Smooth muscle cell (in vitro differentiated cells): ENCODE results near the gene PTPRH. TPM values are rescaled to one million over a fixed set of nuclear protein-coding genes. Genes with fewer than 3 reads are reported as not detected.

ENCODE experiments used
- DNase-seq: peaks from one replicate; lab custom pipeline; 2025; ENCODE audit not compliant: unreplicated experiment; lab: John Stamatoyannopoulos, UW
- H2AFZ ChIP-seq: fragments of 200-600 bp; sonication (generic); 2 replicates; pipeline ENCODE4 v1.6.0; 2016; ENCODE audit warnings: antibody characterized with exemption, low read depth, mild to moderate bottlenecking
- H3F3A ChIP-seq: fragments of 200-600 bp; sonication (generic); 2 replicates; pipeline ENCODE4 v1.6.0; 2017; ENCODE audit warnings: antibody characterized with exemption, low read depth
- H3K27ac ChIP-seq: fragments of 200-600 bp; sonication (generic); 2 replicates; pipeline ENCODE4 v1.5.1; 2016; ENCODE audit warnings: low read depth, mild to moderate bottlenecking
- H3K27me3 ChIP-seq: fragments of 200-600 bp; sonication (generic); 2 replicates; pipeline ENCODE4 v1.6.1; 2016; ENCODE audit warnings: low read depth, mild to moderate bottlenecking
- H3K36me3 ChIP-seq: fragments of 200-600 bp; sonication (generic); 2 replicates; pipeline ENCODE4 v1.5.1; 2016; ENCODE audit warnings: low read depth
- H3K4me1 ChIP-seq: fragments of 200-600 bp; sonication (generic); 2 replicates; pipeline ENCODE4 v1.5.1; 2016; ENCODE audit warnings: low read depth
- H3K4me2 ChIP-seq: fragments of 200-600 bp; sonication (generic); 2 replicates; pipeline ENCODE4 v1.6.0; 2016; ENCODE audit warnings: mild to moderate bottlenecking
- H3K4me3 ChIP-seq: fragments of 200-600 bp; sonication (generic); 2 replicates; pipeline ENCODE4 v1.5.1; 2016; ENCODE audit warnings: mild to moderate bottlenecking
- H3K79me2 ChIP-seq: fragments of 200-600 bp; sonication (generic); 2 replicates; pipeline ENCODE4 v1.6.0; 2016; ENCODE audit warnings: low read depth, mild to moderate bottlenecking
- H3K9ac ChIP-seq: fragments of 200-600 bp; sonication (generic); 2 replicates; pipeline ENCODE4 v1.6.0; 2016; ENCODE audit warnings: low read depth
- H3K9me3 ChIP-seq: fragments of 200-600 bp; sonication (generic); replicated peaks from 2 replicates; pipeline ENCODE4 v1.5.1; 2016; ENCODE audit warnings: low read depth
- H4K20me1 ChIP-seq: fragments of 200-600 bp; sonication (generic); 2 replicates; pipeline ENCODE4 v1.6.0; 2016; ENCODE audit warnings: low read depth
- CTCF ChIP-seq: fragments of 200-600 bp; sonication (generic); IDR thresholded peaks from 2 replicates; pipeline ENCODE4 v1.5.1; 2017; ENCODE audit warnings: borderline replicate concordance, mild to moderate bottlenecking, antibody characterized with exemption; ENCODE audit not compliant: insufficient read depth, poor library complexity, severe bottlenecking
- WGBS: methylation state at CpG from one replicate; pipeline ENCODE4 v1.1.7; 2016; ENCODE audit warnings: low lambda C conversion rate; 5-methylcytosine and 5-hydroxymethylcytosine counted together
- polyA plus RNA-seq: library from polyadenylated mRNA; unstranded; fragments of >200 nt; fragmentation: Nextera tagmentation; extraction: Ambion mirVana; gene quantifications from 2 replicates; pipeline ENCODE4 v1.2.1, GENCODE V29; 2016
- total RNA-seq: library from RNA; depleted of rRNA; stranded (reverse); fragments of >200 nt; gene quantifications from 2 replicates; pipeline ENCODE4 v1.2.3, GENCODE V29; 2014

The PTPRH gene
- total and polyA plus RNA-seq, 2 experiments from 2014 or later = 0.18 TPM; not detected in 1

- Histone ChIP-seq H3K79me2 (no peaks in the 10 kb centered on the region), H3K9ac (no peak overlapping the region), H3K4me1 (no peaks in the 10 kb centered on the region), H3K27me3 (peaks cover 63% of the 10 kb centered on the region), H3K4me3 (no peak overlapping the region), H3F3A (no peaks in the 10 kb centered on the region), H2AFZ (no peak overlapping the region), H3K27ac (no peak overlapping the region), H3K36me3 (no peaks in the 10 kb centered on the region), H3K4me2 (no peak overlapping the region), H3K9me3 (no peaks in the 10 kb centered on the region), H4K20me1 (no peaks in the 10 kb centered on the region)
- TF ChIP-seq CTCF = no peak
- no peak for DNase-seq
- 87% methylated on average over 5 of the region's 5 CpGs for WGBS
These were observed 37.9 kb downstream of the PTPRH start for GRCh38 chr19:55171440-55171839.

- Histone ChIP-seq H3K4me1 (no peaks in the 10 kb centered on the region), H3F3A (no peaks in the 10 kb centered on the region), H3K4me2 (no peak overlapping the region), H3K9me3 (no peaks in the 10 kb centered on the region), H3K4me3 (no peak overlapping the region), H3K36me3 (no peaks in the 10 kb centered on the region), H3K79me2 (no peaks in the 10 kb centered on the region), H3K27ac (no peak overlapping the region), H4K20me1 (no peaks in the 10 kb centered on the region), H3K9ac (no peak overlapping the region), H2AFZ (no peak overlapping the region), H3K27me3 (peaks cover 40% of the 10 kb centered on the region)
- DNase-seq = no peak
- 83% methylated on average over 4 of the region's 4 CpGs for WGBS
- TF ChIP-seq CTCF = no peak
These were observed 40.2 kb downstream of the PTPRH start for GRCh38 chr19:55169136-55169535.

- Histone ChIP-seq H3K27me3 (peaks cover 29% of the 10 kb centered on the region), H3K27ac (no peak within 1 kb of the TSS), H4K20me1 (no peaks in the 10 kb centered on the region), H3K9me3 (no peaks in the 10 kb centered on the region), H3K9ac (no peak within 1 kb of the TSS), H3K4me2 (peak within 1 kb of the TSS; percentile 86), H3K4me3 (peak within 1 kb of the TSS; percentile 62), H3K36me3 (no peaks in the 10 kb centered on the region), H3F3A (no peaks in the 10 kb centered on the region), H2AFZ (peak within 1 kb of the TSS; percentile 84), H3K79me2 (no peaks in the 10 kb centered on the region), H3K4me1 (no peaks in the 10 kb centered on the region)
- 3% methylated on average over 33 of the region's 33 CpGs for WGBS
- TF ChIP-seq CTCF = no peak
- peak; percentile 79 for DNase-seq
These were observed 42.6 kb downstream of the PTPRH start, which contains the start of gene DNAAF3 for GRCh38 chr19:55166530-55167268. DNAAF3 (minus strand) TSS chr19:55166613; CDS start chr19:55166413, 200 bp downstream.
